Thyroid gland (tissue), 4 donors: ENCODE data around the gene CHST13. TPM values are rescaled to one million over a fixed set of nuclear protein-coding genes. Genes with fewer than 3 reads are reported as not detected.

ENCODE experiments used
- DNase-seq, 2 donors: peaks; one replicate each; pipeline ENCODE4 v3.0.0-alpha.2; 2019
- H3K27ac ChIP-seq, 3 donors: fragments of 200-600 bp; sonication (generic); 1 replicate in 2 of 3; 2 replicates in 1 of 3; pipeline ENCODE4 v1.5.1; 2016 to 2019; ENCODE audit warnings: mild to moderate bottlenecking in 1 of 3, moderate library complexity in 1 of 3
- H3K27me3 ChIP-seq: fragments of 200-600 bp; sonication (generic); one replicate; pipeline ENCODE4 v1.5.1; 2019
- H3K36me3 ChIP-seq, 2 donors: fragments of 200-600 bp; sonication (generic); one replicate each; pipeline ENCODE4 v1.5.1; 2016 to 2019
- H3K4me1 ChIP-seq, 2 donors: fragments of 200-600 bp; sonication (generic); one replicate each; pipeline ENCODE4 v1.5.1; 2017 to 2019
- H3K4me3 ChIP-seq, 3 donors: fragments of 200-600 bp; sonication (generic); replicated peaks in 1 of 3; 1 replicate in 2 of 3; 2 replicates in 1 of 3; pipeline ENCODE4 v1.5.1; 2016; ENCODE audit warnings: mild to moderate bottlenecking in 1 of 3
- H3K9me3 ChIP-seq: fragments of 200-600 bp; sonication (generic); one replicate; pipeline ENCODE4 v1.5.1; 2017
- CTCF ChIP-seq, 6 experiments: fragments of 200-600 bp in 3 of 6; fragments of 450-650 bp in 3 of 6; sonication (generic) in 3 of 6; IDR thresholded peaks; one replicate each; pipeline ENCODE4 v1.5.1; 2016 to 2019; ENCODE audit warnings: antibody characterized with exemption in 6 of 6, mild to moderate bottlenecking in 2 of 6, inconsistent platforms in 1 of 6, moderate library complexity in 1 of 6
- POLR2A ChIP-seq, 2 donors: fragments of 450-650 bp; IDR thresholded peaks; one replicate each; pipeline ENCODE4 v1.6.1; 2017; ENCODE audit warnings: antibody characterized with exemption in 2 of 2, mild to moderate bottlenecking in 2 of 2, moderate library complexity in 1 of 2
- WGBS, 2 donors: methylation state at CpG; one replicate each; pipeline ENCODE4 v1.1.5; 2017; 5-methylcytosine and 5-hydroxymethylcytosine counted together
- intact Hi-C: fragments of 100-400 bp; cut with DNase I; formaldehyde crosslinking; loops from one replicate; pipeline ENCODE4 v1.15.1; 2023
- total RNA-seq, 4 donors: library from RNA; depleted of rRNA; stranded (reverse); fragments of >200 nt; gene quantifications; one replicate each; pipeline ENCODE4 v1.2.3, GENCODE V29; 2016

CHST13 gene
- total RNA-seq, 4 donors from 2014 or later: 0.13 to 0.56 TPM; not detected in 2

GRCh38 chr3:126496894-126497850, 26.8 kb upstream of the CHST13 start:
- no peak for TF ChIP-seq POLR2A (IDR thresholded peaks at IDR 0.05)
- no peak for TF ChIP-seq CTCF (IDR thresholded peaks at IDR 0.05)
- Histone ChIP-seq H3K36me3 (no peaks in the 10 kb centered on the region), H3K27ac (no peak overlapping the region), H3K4me1 (no peaks in the 10 kb centered on the region), H3K27me3 (no peaks in the 10 kb centered on the region), H3K4me3 (no peak overlapping the region), H3K9me3 (no peaks in the 10 kb centered on the region)
- WGBS, 2 donors: 61 to 65% methylated on average over 18 to 20 of the region's 21 CpGs
- no peak for DNase-seq
- intact Hi-C loops: no loop called here

DNA sequence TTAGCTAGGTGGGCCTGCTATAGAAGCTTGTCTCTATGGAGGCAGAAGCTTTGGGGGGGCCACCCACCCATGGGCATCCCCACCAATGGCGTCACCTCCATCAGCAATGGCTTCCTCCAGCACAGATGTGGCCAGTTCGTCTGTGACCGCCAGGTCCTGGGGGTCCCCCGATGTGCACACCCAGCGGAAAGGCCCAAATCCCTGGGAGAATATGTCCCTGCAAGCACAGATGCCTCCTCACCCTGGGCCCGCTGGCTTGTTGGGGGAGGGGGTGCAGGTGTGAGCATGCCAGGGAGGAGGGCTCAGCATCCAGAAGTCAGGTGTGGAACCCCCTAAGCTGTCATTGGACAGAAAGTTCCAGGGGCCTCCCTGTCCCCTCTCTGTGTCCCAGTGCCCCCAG, 26.0 kb upstream of the CHST13 start:
- no peak for DNase-seq
- Histone ChIP-seq H3K27ac (no peak overlapping the region), H3K9me3 (no peaks in the 10 kb centered on the region), H3K36me3 (no peaks in the 10 kb centered on the region), H3K4me3 (no peak overlapping the region), H3K27me3 (no peaks in the 10 kb centered on the region), H3K4me1 (no peaks in the 10 kb centered on the region)
- no CpG with 5 or more reads among the region's 6 CpGs for WGBS, 2 donors
- intact Hi-C loops: no loop called here
- TF ChIP-seq CTCF (IDR thresholded peaks at IDR 0.05): no peak
- no peak for TF ChIP-seq POLR2A (IDR thresholded peaks at IDR 0.05)

DNA sequence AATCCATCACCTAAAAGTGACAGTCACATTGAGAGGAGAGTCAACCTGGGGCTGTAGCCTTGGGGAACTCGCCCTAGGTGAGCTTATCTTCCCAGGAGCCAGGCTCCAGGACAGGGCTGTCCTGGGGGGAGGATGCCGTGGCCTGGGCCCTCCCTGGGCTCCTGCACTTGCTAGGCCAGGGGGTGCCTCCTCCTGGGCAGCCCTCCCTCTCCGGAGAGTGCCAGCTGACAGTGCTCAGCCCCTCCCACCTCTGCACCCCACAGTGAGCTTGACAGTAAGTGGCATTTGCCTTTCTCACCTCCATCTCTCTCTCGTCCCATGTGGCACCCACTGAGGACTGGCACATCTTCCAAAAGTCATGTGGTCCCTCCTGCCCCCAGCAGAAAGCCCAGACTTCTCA, 25.5 kb upstream of the CHST13 start:
- 80 to 86% methylated on average over 1 to 3 of the region's 4 CpGs for WGBS, 2 donors
- Histone ChIP-seq H3K4me3 (no peak overlapping the region), H3K27ac (no peak overlapping the region), H3K4me1 (no peaks in the 10 kb centered on the region), H3K36me3 (no peaks in the 10 kb centered on the region), H3K27me3 (no peaks in the 10 kb centered on the region), H3K9me3 (no peaks in the 10 kb centered on the region)
- no peak for DNase-seq
- TF ChIP-seq CTCF (IDR thresholded peaks at IDR 0.05) (no peak), POLR2A (IDR thresholded peaks at IDR 0.05) (no peak)
- intact Hi-C loops: no loop called here

DNA sequence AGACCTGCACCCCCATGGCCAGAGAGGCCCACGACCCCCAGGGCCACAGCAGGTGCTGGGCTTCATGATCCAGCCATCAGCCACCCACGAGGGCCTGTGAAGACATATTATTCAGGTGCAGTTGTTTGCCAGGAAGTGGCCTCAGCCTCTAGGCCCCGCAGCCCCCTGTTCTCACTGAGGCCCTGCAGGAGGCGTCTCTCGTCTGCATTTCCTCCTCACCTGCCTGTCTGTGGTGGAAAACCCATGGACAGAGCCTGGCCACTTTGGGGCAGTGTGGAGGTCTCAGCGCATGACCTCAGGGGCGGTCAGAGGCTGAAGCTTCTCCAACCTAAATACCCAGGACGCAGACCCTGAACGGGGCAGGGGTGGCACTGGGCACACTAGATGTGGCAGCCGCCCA, 25.0 kb upstream of the CHST13 start:
- no peaks in the 10 kb centered on the region for H3K36me3 ChIP-seq
- no peak overlapping the region for H3K27ac ChIP-seq
- DNase-seq: no peak
- TF ChIP-seq POLR2A (IDR thresholded peaks at IDR 0.05) (no peak), CTCF (IDR thresholded peaks at IDR 0.05) (no peak)
- 76 to 80% methylated on average over 9 to 10 of the region's 10 CpGs for WGBS, 2 donors
- no peaks in the 10 kb centered on the region for H3K27me3 ChIP-seq
- H3K4me1 ChIP-seq: no peaks in the 10 kb centered on the region
- H3K9me3 ChIP-seq: no peaks in the 10 kb centered on the region
- H3K4me3 ChIP-seq: no peak overlapping the region
- intact Hi-C loops: no loop called here

DNA sequence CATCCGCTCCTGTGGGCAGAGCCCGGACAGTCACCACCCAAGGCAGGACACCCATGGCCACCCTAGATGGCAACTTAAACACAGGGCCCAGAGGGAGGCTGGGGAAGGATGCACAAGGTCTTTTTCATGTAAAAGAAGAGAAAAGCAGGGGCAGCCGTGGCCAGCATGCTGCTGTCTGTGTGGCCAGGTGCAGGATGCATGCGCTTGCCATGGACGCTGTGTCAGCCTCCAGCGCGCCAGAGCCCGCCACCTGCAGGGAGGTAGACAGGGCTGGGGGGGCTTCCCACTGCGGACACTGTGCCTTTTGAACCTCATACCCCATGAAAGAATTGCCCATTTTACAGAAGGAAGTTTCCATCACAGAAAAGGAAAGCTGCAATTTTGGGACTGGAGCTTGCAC, 24.6 kb upstream of the CHST13 start:
- Histone ChIP-seq H3K27ac (no peak overlapping the region), H3K9me3 (no peaks in the 10 kb centered on the region), H3K36me3 (no peaks in the 10 kb centered on the region), H3K4me1 (no peaks in the 10 kb centered on the region), H3K4me3 (no peak overlapping the region), H3K27me3 (no peaks in the 10 kb centered on the region)
- no peak for DNase-seq
- intact Hi-C loops: no loop called here
- TF ChIP-seq CTCF (IDR thresholded peaks at IDR 0.05): no peak
- no peak for TF ChIP-seq POLR2A (IDR thresholded peaks at IDR 0.05)
- 97% methylated on average over 6 to 9 of the region's 9 CpGs for WGBS, 2 donors
